K562 (cell line): ENCODE results near the gene PPM1H. TPM values are rescaled to one million over a fixed set of nuclear protein-coding genes. Genes with fewer than 3 reads are reported as not detected.

ENCODE experiments used
- ARID1B ChIP-seq: fragments of 450-650 bp; IDR thresholded peaks from 2 replicates; pipeline ENCODE4 v1.6.1; 2016; ENCODE audit warnings: antibody characterized with exemption, mild to moderate bottlenecking, inconsistent platforms
- ARID2 ChIP-seq: fragments of 450-650 bp; IDR thresholded peaks from 2 replicates; pipeline ENCODE4 v1.6.1; 2017; ENCODE audit warnings: antibody characterized with exemption, mild to moderate bottlenecking
- BCOR ChIP-seq: fragments of 450-650 bp; IDR thresholded peaks from 2 replicates; pipeline ENCODE4 v1.6.1; 2016
- CHD1 ChIP-seq: fragments of 200-600 bp; sonication (generic); IDR thresholded peaks from one replicate; pipeline ENCODE4 v1.6.1; 2012; ENCODE audit warnings: mild to moderate bottlenecking, moderate library complexity, low read length, inconsistent platforms
- DMBX1 ChIP-seq: fragments of 250-450 bp; sonication (Bioruptor Pico); IDR thresholded peaks from 2 replicates; pipeline ENCODE4 v1.8.0; 2022; ENCODE audit warnings: inconsistent platforms, mild to moderate bottlenecking, moderate library complexity, borderline replicate concordance
- E2F6 ChIP-seq, 2 experiments: IDR thresholded peaks; 2 replicates each; pipeline ENCODE4 v1.6.1; 2011; ENCODE audit warnings: borderline replicate concordance in 1 of 2, control low read depth in 1 of 2, low read depth in 1 of 2, low read length in 1 of 2, mild to moderate bottlenecking in 1 of 2, mixed read lengths in 1 of 2, moderate library complexity in 1 of 2; ENCODE audit not compliant: insufficient read depth in 1 of 2, insufficient read length in 1 of 2, poor library complexity in 1 of 2, severe bottlenecking in 1 of 2; ENCODE audit errors: extremely low read depth in 1 of 2
- GABPB1 ChIP-seq: sonication (generic); formaldehyde crosslinking; IDR thresholded peaks from 2 replicates; pipeline ENCODE4 v1.8.0; 2022; ENCODE audit warnings: mild to moderate bottlenecking, missing genetic modification reagents
- HSF4 ChIP-seq: fragments of 250-450 bp; sonication (Bioruptor Pico); IDR thresholded peaks from 2 replicates; pipeline ENCODE4 v2.1.2; 2022; ENCODE audit warnings: mild to moderate bottlenecking, moderate library complexity, borderline replicate concordance
- KLF10 ChIP-seq: fragments of 250-450 bp; sonication (Bioruptor Pico); IDR thresholded peaks from 2 replicates; pipeline ENCODE4 v1.6.1; 2021; ENCODE audit warnings: matching md5 sums
- NFIC ChIP-seq: fragments of 450-650 bp; IDR thresholded peaks from 2 replicates; pipeline ENCODE4 v1.6.1; 2017; ENCODE audit warnings: mild to moderate bottlenecking, inconsistent platforms
- NR3C1 ChIP-seq: sonication (generic); formaldehyde crosslinking; IDR thresholded peaks from 2 replicates; pipeline ENCODE4 v1.8.1; 2022; ENCODE audit warnings: missing genetic modification reagents
- POLR2A ChIP-seq: fragments of 450-650 bp; conservative IDR thresholded peaks from 2 replicates; pipeline ENCODE4 v1.6.1; 2016
- RFX1 ChIP-seq: fragments of 450-650 bp; IDR thresholded peaks from 2 replicates; pipeline ENCODE4 v1.6.1; 2016; ENCODE audit warnings: mild to moderate bottlenecking, moderate library complexity
- RREB1 ChIP-seq: fragments of 250-450 bp; sonication (Bioruptor Pico); IDR thresholded peaks from 2 replicates; pipeline ENCODE4 v1.4.0; 2020
- SMARCA5 ChIP-seq: fragments of 450-650 bp; IDR thresholded peaks from 2 replicates; pipeline ENCODE4 v1.6.1; 2016
- SNIP1 ChIP-seq: fragments of 450-650 bp; IDR thresholded peaks from 2 replicates; pipeline ENCODE4 v1.7.1; 2017; ENCODE audit warnings: low read depth, mild to moderate bottlenecking
- TBP ChIP-seq: optimal IDR thresholded peaks from 2 replicates; pipeline ENCODE3; 2011; ENCODE audit warnings: low read depth, low read length, improper control_type of control experiment
- TCF7L2 ChIP-seq: fragments of 150-350 bp; IDR thresholded peaks from 2 replicates; pipeline ENCODE4 v1.6.1; 2016; ENCODE audit warnings: low read depth, mild to moderate bottlenecking, low read length, moderate library complexity
- ZNF398 ChIP-seq: fragments of 250-450 bp; sonication (Bioruptor Pico); IDR thresholded peaks from 2 replicates; pipeline ENCODE4 v1.8.0; 2021; ENCODE audit warnings: moderate library complexity, mild to moderate bottlenecking, inconsistent platforms
- polyA plus RNA-seq, 8 experiments: library from polyadenylated mRNA; depleted of rRNA in 4 of 8; stranded (reverse) in 5 of 8; unstranded in 3 of 8; fragments of >200 nt; fragmentation: Nextera tagmentation in 2 of 8; fragmentation: Illumina TruSeq in 1 of 8; extraction: Ambion mirVana in 2 of 8; extraction: Trizol in 1 of 8; gene quantifications; 2 replicates each; pipeline versions ENCODE4 v1.2.1 to v1.2.3, GENCODE V29; 2011 to 2014; ENCODE audit warnings: inconsistent platforms in 1 of 8, missing spikeins in 1 of 8
- total RNA-seq, 7 experiments: library from RNA; depleted of rRNA in 6 of 7; stranded (reverse); fragments of >200 nt in 6 of 7; fragmentation: Illumina TruSeq in 2 of 7; extraction: Trizol in 2 of 7; gene quantifications; 2 replicates each; pipeline versions ENCODE4 v1.2.1 to v1.2.3, GENCODE V29; 2011 to 2021; ENCODE audit warnings: low replicate concordance in 1 of 7
- TF ChIP-seq, protein P1 (sequence below), 2 experiments: fragments of 450-650 bp; conservative IDR thresholded peaks; 2 replicates each; pipeline ENCODE4 v1.6.1; 2017; ENCODE audit warnings: mild to moderate bottlenecking in 2 of 2, moderate library complexity in 2 of 2

Gene PPM1H
- total and polyA plus RNA-seq, 9 of the 15 experiments (the other 6 are each of a cell fraction or from before 2014, with no cell fraction given): 5.3 to 29.3 (median 11.3) TPM

DNA sequence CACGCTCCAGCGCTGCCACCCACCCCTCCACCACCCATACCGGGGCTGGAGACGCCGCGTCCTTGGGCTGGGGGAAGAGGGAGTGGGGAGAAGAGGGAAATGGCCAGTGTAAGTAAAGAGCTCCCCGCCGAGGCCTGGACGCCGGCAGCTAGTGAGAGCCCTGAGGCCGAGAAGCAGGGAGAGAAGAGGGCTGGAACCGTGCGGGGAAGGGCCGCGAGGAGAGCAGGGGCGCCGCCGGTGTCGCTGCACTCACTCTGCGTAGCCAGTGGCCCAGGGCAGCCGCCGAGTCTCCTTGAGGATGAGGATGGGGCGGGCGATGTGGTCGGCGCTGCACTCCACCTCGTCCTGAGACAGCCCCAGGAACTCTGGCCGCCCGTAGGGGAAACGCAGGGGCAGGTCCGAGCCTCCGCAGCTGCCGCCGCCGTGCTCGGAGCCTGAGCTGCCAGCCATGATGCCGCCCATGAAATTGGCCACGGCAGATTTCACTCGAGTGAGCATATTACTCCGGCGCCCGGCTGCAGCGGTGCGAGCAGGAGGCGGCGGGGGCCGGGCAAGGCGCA, 631 bp downstream of the PPM1H start (continued):
- TF ChIP-seq TCF7L2 (no peak), RFX1 (no peak), CHD1 (peak; percentile 49), SNIP1 (no peak), GABPB1 (0 out of 2 replicates have a peak, but pooled peaks have one; percentile 25), ARID2 (peak; percentile 22; the same call in 1 of the 2 replicates), BCOR (0 out of 2 replicates have a peak, but pooled peaks have one; percentile 40), ARID1B (peak; percentile 22; the same call in 1 of the 2 replicates), NR3C1 (CRISPR knock-in tag) (no peak), RREB1 (CRISPR knock-in tag) (peak; percentile 63; the same call in 1 of the 2 replicates), TBP (no peak), HSF4 (CRISPR knock-in tag) (no peak), DMBX1 (CRISPR knock-in tag) (no peak), NFIC (no peak), SMARCA5 (peak; percentile 42; the same call in 1 of the 2 replicates), KLF10 (CRISPR knock-in tag) (no peak), E2F6 (IDR thresholded peaks at IDR 0.05; ENCODE audit: borderline replicate concordance in 1 of 2, extremely low read depth in 1 of 2, insufficient read depth in 1 of 2, insufficient read length in 1 of 2, low read depth in 1 of 2, low read length in 1 of 2, poor library complexity in 1 of 2, severe bottlenecking in 1 of 2) (no peak), ZNF398 (no peak), POLR2A (no peak)
- TF ChIP-seq, protein P1, sequence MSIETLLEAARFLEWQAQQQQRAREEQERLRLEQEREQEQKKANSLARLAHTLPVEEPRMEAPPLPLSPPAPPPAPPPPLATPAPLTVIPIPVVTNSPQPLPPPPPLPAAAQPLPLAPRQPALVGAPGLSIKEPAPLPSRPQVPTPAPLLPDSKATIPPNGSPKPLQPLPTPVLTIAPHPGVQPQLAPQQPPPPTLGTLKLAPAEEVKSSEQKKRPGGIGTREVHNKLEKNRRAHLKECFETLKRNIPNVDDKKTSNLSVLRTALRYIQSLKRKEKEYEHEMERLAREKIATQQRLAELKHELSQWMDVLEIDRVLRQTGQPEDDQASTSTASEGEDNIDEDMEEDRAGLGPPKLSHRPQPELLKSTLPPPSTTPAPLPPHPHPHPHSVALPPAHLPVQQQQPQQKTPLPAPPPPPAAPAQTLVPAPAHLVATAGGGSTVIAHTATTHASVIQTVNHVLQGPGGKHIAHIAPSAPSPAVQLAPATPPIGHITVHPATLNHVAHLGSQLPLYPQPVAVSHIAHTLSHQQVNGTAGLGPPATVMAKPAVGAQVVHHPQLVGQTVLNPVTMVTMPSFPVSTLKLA (conservative IDR thresholded peaks at IDR 0.05): peak in 1 of 2 experiments; percentile 7; a peak in 1 of 4 replicates
